HCT116 (cell line): ENCODE measurements around the gene BACE1-AS. TPM values are rescaled to one million over a fixed set of nuclear protein-coding genes. Genes with fewer than 3 reads are reported as not detected.

Experiments used
- ATAC-seq: fragments of 200-7000 bp; cut with Tn5 transposase; 2 replicates; pipeline ENCODE4 v1.9.1; 2020; ENCODE audit warnings: mild to moderate bottlenecking, moderate library complexity
- BruUV-seq: library from RNA; stranded (reverse); fragments of 400-500 nt; replicated peaks from 2 replicates; lab custom pipeline; 2021; lab: Mats Ljungman, UMichigan
- CTCF ChIA-PET: fragments of 300-600 bp; sonication (Branson Sonifier 250); formaldehyde crosslinking; loops from one replicate; lab custom pipeline; 2021; ENCODE audit warnings: antibody characterized with exemption; lab: Charles Lee
- POLR2A ChIA-PET: fragments of 300-600, 350-600 bp; sonication (Branson Sonifier 250); formaldehyde crosslinking; loops from one replicate; lab custom pipeline; 2021; ENCODE audit warnings: antibody characterized with exemption; lab: Charles Lee
- RAD21 ChIA-PET, 2 experiments: fragments of 300-600 bp; sonication (Branson Sonifier 250); formaldehyde crosslinking; loops; one replicate each; lab custom pipeline; 2023; ENCODE audit warnings: low total read pairs in 2 of 2; ENCODE audit not compliant: uncharacterized antibody in 2 of 2, unreplicated experiment in 2 of 2, low non-redundant PET in 1 of 2; lab: Charles Lee
- DNase-seq: peaks from one replicate; pipeline ENCODE4 v3.0.0-alpha.2; 2010; ENCODE audit warnings: low read depth, low spot score
- H2AFZ ChIP-seq: fragments of 200-600 bp; shearing (Covaris generic), sonication (generic); 2 replicates; pipeline ENCODE4 v1.6.1; 2017; ENCODE audit warnings: low read depth, mixed run types, mixed read lengths, antibody characterized with exemption, low read length; ENCODE audit not compliant: poor library complexity, severe bottlenecking
- H3K27ac ChIP-seq: 2 replicates; pipeline ENCODE4 v1.5.1; 2012; ENCODE audit warnings: low read depth, low read length
- H3K27me3 ChIP-seq: fragments of 200-600 bp; sonication (generic); 2 replicates; pipeline ENCODE4 v1.6.1; 2016; ENCODE audit warnings: mixed run types, low read length, mixed read lengths; ENCODE audit not compliant: insufficient read depth
- H3K36me3 ChIP-seq, 2 experiments: fragments of 200-500 bp in 1 of 2; fragments of 200-600 bp in 1 of 2; sonication (Bioruptor generic) in 1 of 2; sonication (generic) in 1 of 2; 2 replicates each; pipeline versions ENCODE4 v1.5.1 to v1.6.1; 2014 to 2016; ENCODE audit warnings: low read length in 2 of 2, inconsistent platforms in 1 of 2, mixed read lengths in 1 of 2, mixed run types in 1 of 2; ENCODE audit not compliant: insufficient read depth in 2 of 2, control insufficient read depth in 1 of 2
- H3K4me1 ChIP-seq, 2 experiments: fragments of 200-600 bp in 1 of 2; sonication (generic) in 1 of 2; 2 replicates each; pipeline versions ENCODE4 v1.5.1 to v1.6.1; 2012 to 2017; ENCODE audit warnings: low read length in 2 of 2, inconsistent platforms in 1 of 2, mild to moderate bottlenecking in 1 of 2, mixed read lengths in 1 of 2, mixed run types in 1 of 2, moderate library complexity in 1 of 2; ENCODE audit not compliant: insufficient read depth in 2 of 2, control insufficient read depth in 1 of 2
- H3K4me2 ChIP-seq: fragments of 200-600 bp; sonication (generic); 2 replicates; pipeline ENCODE4 v1.6.1; 2017; ENCODE audit warnings: mixed run types, low read length, mixed read lengths
- H3K4me3 ChIP-seq, 2 experiments: fragments of 200-600 bp in 1 of 2; sonication (generic) in 1 of 2; replicated peaks in 1 of 2; 2 replicates each; pipeline ENCODE4 v1.5.1; 2011 to 2016; ENCODE audit warnings: low read length in 2 of 2, control low read depth in 1 of 2, low read depth in 1 of 2, mild to moderate bottlenecking in 1 of 2, mixed read lengths in 1 of 2, mixed run types in 1 of 2
- H3K79me2 ChIP-seq: fragments of 200-600 bp; sonication (generic); 2 replicates; pipeline ENCODE4 v1.6.1; 2017; ENCODE audit warnings: mild to moderate bottlenecking, mixed run types, low read length, moderate library complexity, mixed read lengths; ENCODE audit not compliant: insufficient read depth
- H3K9ac ChIP-seq: fragments of 200-600 bp; sonication (generic); 2 replicates; pipeline ENCODE4 v1.6.1; 2016; ENCODE audit warnings: low read length, mixed read lengths
- H3K9me2 ChIP-seq: fragments of 200-600 bp; sonication (generic), shearing (Covaris generic); 2 replicates; pipeline ENCODE4 v1.6.1; 2017; ENCODE audit warnings: mixed run types, mild to moderate bottlenecking, moderate library complexity; ENCODE audit not compliant: insufficient read depth
- H3K9me3 ChIP-seq, 2 experiments: fragments of 200-500 bp in 1 of 2; fragments of 200-600 bp in 1 of 2; sonication (Bioruptor generic) in 1 of 2; sonication (generic) in 1 of 2; 2 replicates each; pipeline ENCODE4 v1.6.1; 2014 to 2017; ENCODE audit warnings: low read length in 2 of 2, mixed read lengths in 2 of 2, inconsistent platforms in 1 of 2, low read depth in 1 of 2, mild to moderate bottlenecking in 1 of 2, mixed run types in 1 of 2, moderate library complexity in 1 of 2; ENCODE audit not compliant: control insufficient read depth in 1 of 2, insufficient read depth in 1 of 2
- H4K20me1 ChIP-seq: fragments of 200-600 bp; sonication (generic), shearing (Covaris generic); 2 replicates; pipeline ENCODE4 v1.6.1; 2017; ENCODE audit warnings: mixed run types, mild to moderate bottlenecking, moderate library complexity; ENCODE audit not compliant: insufficient read depth
- EZH2 ChIP-seq: fragments of 200-600 bp; sonication (generic); IDR thresholded peaks from 2 replicates; pipeline ENCODE4 v1.6.1; 2017; ENCODE audit warnings: antibody characterized with exemption, mixed run types
- FOSL1 ChIP-seq: IDR thresholded peaks from 2 replicates; pipeline ENCODE4 v1.6.1; 2012; ENCODE audit warnings: low read depth
- POLR2A ChIP-seq: IDR thresholded peaks from 2 replicates; pipeline ENCODE4 v1.7.0; 2011; ENCODE audit warnings: borderline replicate concordance; ENCODE audit not compliant: insufficient read depth, insufficient read length; ENCODE audit errors: extremely low read depth
- POLR2AphosphoS5 ChIP-seq: IDR thresholded peaks from 2 replicates; pipeline ENCODE4 v1.6.1; 2011; ENCODE audit warnings: mild to moderate bottlenecking, low read depth, low read length, moderate library complexity
- SP1 ChIP-seq: IDR thresholded peaks from 2 replicates; pipeline ENCODE4 v1.6.1; 2012; ENCODE audit warnings: low read depth
- SRF ChIP-seq: IDR thresholded peaks from 2 replicates; pipeline ENCODE4 v1.6.1; 2012; ENCODE audit warnings: low read depth
- ZFX ChIP-seq: fragments of 450-650 bp; IDR thresholded peaks from 2 replicates; pipeline ENCODE4 v1.6.1; 2017
- intact Hi-C: fragments of 100-400 bp; cut with micrococcal nuclease; formaldehyde crosslinking; loops from 2 replicates; pipeline ENCODE4 v1.10.0; 2022
- total RNA-seq: library from RNA; stranded (reverse); gene quantifications from one replicate; pipeline ENCODE4 v1.2.1, GENCODE V29; 2021; ENCODE audit not compliant: unreplicated experiment
- TF ChIP-seq, protein P1 (sequence below): IDR thresholded peaks from 2 replicates; pipeline ENCODE4 v1.6.1; 2012; ENCODE audit warnings: low read depth
- TF ChIP-seq, protein P2 (sequence below): IDR thresholded peaks from 2 replicates; pipeline ENCODE4 v1.6.1; 2012

BACE1-AS gene
- total RNA-seq, 1 experiment from 2014 or later = 10.2 TPM

DNA sequence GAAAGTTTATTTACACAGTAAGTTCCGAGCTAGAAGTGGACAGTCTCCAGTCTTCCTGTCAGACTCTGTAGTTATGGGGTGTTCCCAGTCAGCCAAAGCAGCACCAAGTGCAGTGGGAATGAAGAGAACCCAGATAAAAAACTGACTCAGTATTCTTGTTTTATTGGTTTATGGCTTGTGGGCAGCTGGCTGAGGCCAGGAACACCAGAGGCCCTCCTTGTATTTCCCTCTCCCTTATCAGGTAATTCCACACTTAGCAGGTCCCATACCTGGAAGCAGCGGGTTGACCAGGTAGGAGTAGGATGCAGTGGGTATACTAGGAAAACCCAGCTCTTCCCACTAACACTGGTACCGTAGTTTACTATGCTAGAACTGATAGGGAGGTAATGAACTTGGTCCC is 3.5 kb upstream of the BACE1-AS start:
- H3K4me2 ChIP-seq = no peak overlapping the region
- no peak overlapping the region for H3K27ac ChIP-seq
- no peak overlapping the region for H2AFZ ChIP-seq
- no peaks in the 10 kb centered on the region for H3K9me3 ChIP-seq
- DNase-seq (no peak), ATAC-seq (no peak)
- no peaks in the 10 kb centered on the region for H3K79me2 ChIP-seq
- POLR2A ChIA-PET = no interaction called here
- peaks cover 2 to 12% of the 10 kb centered on the region in 2 experiments; a peak in 3 of 4 replicates for H3K4me1 ChIP-seq
- TF ChIP-seq FOSL1 = no peak
- TF ChIP-seq, protein P1, sequence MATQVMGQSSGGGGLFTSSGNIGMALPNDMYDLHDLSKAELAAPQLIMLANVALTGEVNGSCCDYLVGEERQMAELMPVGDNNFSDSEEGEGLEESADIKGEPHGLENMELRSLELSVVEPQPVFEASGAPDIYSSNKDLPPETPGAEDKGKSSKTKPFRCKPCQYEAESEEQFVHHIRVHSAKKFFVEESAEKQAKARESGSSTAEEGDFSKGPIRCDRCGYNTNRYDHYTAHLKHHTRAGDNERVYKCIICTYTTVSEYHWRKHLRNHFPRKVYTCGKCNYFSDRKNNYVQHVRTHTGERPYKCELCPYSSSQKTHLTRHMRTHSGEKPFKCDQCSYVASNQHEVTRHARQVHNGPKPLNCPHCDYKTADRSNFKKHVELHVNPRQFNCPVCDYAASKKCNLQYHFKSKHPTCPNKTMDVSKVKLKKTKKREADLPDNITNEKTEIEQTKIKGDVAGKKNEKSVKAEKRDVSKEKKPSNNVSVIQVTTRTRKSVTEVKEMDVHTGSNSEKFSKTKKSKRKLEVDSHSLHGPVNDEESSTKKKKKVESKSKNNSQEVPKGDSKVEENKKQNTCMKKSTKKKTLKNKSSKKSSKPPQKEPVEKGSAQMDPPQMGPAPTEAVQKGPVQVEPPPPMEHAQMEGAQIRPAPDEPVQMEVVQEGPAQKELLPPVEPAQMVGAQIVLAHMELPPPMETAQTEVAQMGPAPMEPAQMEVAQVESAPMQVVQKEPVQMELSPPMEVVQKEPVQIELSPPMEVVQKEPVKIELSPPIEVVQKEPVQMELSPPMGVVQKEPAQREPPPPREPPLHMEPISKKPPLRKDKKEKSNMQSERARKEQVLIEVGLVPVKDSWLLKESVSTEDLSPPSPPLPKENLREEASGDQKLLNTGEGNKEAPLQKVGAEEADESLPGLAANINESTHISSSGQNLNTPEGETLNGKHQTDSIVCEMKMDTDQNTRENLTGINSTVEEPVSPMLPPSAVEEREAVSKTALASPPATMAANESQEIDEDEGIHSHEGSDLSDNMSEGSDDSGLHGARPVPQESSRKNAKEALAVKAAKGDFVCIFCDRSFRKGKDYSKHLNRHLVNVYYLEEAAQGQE = no peak
- no peak for TF ChIP-seq ZFX
- TF ChIP-seq POLR2AphosphoS5 = no peak
- no peak for TF ChIP-seq EZH2
- TF ChIP-seq SP1 = no peak
- no peak for TF ChIP-seq SRF
- no peak for TF ChIP-seq POLR2A
- TF ChIP-seq, protein P2, sequence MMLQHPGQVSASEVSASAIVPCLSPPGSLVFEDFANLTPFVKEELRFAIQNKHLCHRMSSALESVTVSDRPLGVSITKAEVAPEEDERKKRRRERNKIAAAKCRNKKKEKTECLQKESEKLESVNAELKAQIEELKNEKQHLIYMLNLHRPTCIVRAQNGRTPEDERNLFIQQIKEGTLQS = no peak
- H3K9me2 ChIP-seq = no peaks in the 10 kb centered on the region
- no peak overlapping the region for H3K9ac ChIP-seq
- H3K36me3 ChIP-seq = peaks cover 3 to 11% of the 10 kb centered on the region in 2 experiments; a peak in 3 of 4 replicates
- BruUV-seq = no TSS peak
- H4K20me1 ChIP-seq = no peaks in the 10 kb centered on the region
- CTCF ChIA-PET = no interaction called here
- no peaks in the 10 kb centered on the region for H3K27me3 ChIP-seq
- intact Hi-C loops = no loop called here
- RAD21 ChIA-PET = no interaction called here
- no peak overlapping the region for H3K4me3 ChIP-seq
